GM19467 (cell line): ENCODE results near the gene YLPM1.

Experiments used
- ATAC-seq: cut with Tn5 transposase; IDR thresholded peaks from one replicate; pipeline ENCODE4 v1.9.1; 2021; ENCODE audit warnings: mild to moderate bottlenecking, moderate library complexity; ENCODE audit not compliant: unreplicated experiment

The YLPM1 gene

DNA sequence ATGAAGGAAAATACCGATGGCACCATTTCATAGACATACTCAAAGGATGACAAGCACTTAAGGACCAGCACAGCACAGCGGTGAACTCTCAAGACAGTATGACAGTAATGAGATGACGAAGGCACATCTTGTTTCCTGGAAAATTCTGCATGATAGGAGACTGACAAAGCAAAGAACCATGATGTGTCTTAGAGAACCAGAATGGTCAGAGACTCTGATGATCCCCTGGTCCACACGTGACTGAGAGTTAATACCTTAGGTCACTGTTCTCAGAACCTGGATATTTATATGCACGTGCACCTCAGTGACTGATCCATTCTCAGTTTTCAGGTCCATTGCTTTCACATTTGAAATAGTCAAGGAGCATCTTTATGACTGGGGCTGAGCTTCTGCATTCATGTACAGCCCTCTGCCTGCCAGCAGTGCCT, 77.5 kb downstream of the YLPM1 start:
- ATAC-seq = peak; percentile 51

DNA sequence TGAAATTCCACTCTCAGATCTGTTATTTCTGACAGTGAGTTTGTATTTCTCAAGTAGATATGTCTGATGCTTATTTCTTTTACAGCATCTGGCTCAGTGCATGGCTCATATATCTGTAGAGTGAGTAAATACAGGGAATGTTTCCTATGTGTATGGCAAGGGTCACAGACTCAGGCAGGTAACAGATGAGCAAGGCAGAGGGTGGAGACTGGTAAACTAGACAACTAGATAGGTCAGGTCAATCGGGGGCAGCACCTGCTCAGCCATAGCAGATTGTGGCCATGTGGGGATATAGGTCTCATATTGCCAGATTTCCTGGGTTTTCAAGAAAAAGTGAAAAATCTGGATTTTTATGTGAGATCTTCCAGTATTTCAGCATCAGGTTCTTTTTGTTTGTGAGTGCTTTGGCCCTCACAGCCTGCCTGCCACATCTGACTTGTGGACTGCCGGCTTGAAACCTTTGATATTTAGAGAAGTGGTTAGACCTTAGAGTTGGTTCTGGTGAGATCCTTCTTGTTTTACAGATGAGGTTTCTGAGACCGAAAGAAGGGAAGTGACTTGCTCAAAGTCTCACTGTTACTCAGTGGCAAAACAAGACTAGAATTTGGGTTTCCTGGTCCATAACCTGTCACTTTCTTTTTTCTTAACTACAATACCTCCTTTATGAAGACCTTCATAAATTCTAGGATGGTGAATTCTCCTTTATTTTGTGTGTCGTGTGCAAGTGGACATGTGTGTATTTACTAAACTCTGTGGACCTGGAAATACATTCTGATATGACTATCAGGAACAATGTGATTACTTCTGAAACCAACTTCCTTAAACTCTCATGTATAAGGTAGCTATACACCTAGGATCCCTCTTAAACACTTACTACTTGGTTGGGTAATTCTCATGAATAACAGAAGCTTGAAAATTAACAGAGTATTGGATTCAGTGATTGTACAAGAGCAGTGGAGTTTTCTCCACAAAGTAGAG, 78.4 kb downstream of the YLPM1 start:
- no peak for ATAC-seq

DNA sequence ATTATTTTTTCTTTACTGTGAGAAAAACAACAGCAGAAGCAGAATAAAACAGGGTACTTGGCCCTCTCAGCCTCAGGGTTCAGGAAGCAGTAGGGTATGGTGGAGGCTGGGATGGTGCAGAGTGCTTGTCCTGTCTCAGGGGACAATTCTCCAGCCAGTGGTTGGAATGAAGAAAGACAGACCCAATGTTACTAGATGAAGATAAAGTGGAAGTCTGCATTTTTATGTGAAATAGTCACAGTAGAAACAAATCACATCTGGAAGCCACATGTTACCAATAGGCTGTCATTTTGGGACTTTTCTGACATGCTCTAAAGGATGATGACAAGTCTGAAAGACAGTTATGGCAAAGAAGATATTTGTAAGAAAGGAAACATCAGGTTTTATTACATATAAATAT, 80.5 kb downstream of the YLPM1 start:
- ATAC-seq = no peak

DNA sequence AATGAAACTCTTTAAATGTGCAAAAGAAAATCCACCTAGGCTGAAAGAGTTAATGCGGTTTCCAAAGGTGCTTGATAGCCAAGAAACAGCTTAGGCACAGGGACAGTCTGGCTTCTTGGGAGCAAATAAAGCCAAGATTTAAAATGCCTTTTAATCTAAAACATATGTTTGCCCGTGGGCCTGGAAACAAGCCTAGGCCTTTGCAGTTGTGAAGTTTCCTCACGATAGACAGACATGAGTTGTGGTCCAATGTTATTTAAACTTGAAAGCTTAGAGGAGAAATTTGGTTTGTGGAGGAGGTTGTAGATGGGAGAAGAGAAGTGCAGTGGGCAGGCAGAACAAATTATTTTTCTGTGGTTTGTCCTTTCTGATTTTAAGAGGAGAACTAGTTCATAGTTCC, 83.1 kb downstream of the YLPM1 start:
- no peak for ATAC-seq

DNA sequence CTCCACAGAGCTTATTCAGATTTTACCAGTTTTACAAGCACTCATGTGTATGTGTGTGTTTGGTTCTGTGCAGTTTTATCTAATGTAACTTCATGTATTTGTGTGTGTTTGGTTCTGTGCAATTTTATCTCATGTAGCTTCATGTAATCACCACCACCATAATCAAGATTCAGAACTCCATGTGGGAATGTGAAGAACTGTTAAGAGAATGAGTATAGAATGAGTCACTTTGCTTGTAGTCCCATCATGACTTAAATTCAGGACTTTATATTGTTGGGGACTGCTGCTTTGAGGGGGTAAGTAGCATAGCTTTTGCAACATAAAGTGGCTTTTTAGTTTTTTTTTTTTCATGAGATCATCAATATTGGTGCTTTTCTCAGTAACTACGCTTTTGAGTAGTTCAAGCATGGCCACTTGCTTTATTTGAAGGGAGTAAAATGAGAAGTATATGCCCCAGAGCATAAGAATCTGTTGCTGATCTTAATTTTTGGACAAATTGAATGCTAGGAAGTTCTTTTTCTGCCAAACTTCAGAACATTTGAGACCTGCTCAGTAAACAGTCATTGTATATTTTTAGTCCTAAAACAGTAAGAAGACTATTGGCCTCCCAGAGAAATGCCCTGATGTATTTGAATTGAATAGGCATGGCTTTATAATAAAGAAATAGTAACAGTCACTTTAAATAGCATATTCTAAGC, 84.0 kb downstream of the YLPM1 start:
- no peak for ATAC-seq

DNA sequence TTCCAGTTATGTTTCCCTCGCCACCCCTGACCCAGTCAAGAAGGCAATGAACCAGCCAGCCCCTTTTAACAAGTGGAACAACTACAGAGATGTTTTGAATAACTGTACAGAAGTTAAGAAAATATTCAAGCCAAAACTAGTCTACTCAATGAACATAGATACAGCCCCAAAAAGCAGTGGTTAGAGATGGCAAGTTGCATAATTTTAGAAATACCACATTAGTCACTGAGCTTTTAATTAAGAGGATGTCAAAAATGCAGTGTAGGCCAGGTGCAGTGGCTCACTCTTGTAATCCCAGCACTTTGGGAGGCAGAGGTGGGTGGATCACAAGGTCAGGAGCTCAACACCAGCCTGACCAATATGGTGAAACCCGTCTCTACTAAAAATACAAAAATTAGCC, 85.7 kb downstream of the YLPM1 start:
- ATAC-seq = no peak

DNA sequence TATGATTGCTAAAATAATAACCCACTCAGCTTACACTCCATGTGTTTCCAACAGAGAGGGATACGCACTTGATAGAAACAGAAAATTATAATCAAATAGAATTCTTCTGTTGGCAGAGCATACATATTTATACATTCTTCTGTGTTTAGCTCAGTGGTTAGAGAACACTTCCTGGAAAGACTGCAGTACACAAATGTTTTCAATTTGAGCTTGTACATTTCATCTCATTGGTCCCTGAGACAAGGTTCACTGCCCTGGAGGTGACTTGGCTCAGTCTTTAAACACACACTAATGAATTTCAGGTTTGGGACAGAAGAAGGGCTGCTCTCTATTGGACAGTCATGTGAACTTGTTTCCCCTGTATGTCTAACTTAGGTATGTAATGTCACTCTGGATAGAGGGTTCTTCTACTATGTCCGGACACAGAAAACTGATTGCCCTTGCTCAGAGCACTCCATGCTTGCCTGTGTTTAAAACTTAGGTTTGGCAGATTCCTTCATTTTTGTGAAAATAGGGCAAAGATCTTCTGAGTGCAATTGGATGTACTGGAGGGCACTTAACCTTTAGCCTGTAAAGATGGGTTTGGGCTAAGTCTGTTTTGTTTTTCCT, 89.9 kb downstream of the YLPM1 start:
- no peak for ATAC-seq

DNA sequence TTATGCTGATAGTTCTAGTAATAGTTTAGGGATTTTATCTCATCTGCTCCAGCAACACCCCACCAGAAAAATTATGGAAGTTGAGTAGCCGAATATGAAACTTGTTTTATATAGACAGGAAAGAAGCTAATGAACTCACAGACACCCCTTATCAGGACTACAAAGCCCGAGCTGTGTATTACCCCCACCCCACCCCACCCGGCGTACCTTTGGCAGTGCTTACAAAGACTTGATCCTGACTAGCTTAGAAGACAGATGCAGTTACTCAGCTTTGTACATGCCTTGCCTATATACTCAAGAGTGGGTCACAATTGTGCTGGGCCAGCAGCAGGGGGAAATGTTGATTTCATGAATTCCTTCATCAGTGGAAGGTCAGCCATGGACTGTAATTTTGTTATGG, 90.5 kb downstream of the YLPM1 start:
- no peak for ATAC-seq

DNA sequence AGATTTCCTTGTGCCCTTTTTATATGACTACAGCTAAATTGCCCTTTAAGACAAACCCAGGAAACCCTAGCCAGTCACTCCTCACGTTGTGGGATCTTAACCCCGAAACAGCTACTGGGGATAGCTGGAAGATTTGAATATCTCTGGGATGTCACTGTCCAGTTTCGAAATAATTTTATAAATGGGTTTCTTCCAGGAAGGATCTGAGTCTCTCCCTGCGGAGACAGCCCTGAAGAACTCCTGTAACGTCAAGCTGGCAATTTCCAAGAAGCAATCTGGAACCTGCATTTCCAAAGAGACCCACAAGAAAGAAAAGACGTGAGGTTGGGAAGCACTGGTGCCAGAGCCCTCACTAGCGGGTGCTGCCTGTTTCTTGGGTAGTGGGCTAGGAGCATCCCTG, 91.9 kb downstream of the YLPM1 start:
- ATAC-seq = no peak

DNA sequence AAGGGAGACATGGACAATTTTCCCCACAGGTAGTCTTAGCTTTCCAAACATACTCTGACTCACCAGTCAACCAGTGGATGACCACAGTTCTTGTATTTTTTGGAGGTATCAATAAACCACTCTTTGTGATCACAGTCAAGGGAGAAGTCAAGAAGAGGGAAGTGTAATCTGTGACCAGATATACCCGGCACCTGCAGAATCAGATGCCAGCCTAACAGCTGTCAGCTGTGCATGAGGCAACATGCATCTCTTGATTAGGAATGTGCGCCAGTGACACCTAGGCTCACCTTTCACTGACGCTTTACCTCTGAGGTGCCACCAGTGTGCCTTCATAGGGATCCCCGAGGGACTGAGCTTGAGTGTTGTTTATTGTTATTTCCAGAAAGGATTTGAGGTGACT, 92.8 kb downstream of the YLPM1 start:
- ATAC-seq = no peak

DNA sequence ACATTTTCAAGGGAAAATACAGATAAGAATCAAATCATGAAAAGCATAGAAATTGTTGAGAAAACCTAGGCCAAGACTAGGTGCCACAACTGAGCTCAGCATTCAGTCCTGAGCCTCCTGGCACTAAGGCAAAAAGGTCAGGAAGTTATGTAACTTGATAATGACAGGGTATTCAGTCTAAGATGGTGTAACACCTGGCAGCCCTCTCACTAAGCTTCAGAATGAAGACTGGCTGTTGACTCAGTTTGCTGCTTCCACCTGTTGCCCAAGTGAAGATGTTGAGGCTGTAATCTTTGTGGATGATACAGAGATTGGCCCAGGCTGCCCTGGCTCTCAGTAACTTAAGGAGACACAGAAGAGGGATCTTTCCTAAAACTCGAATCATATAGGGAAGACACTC, 93.2 kb downstream of the YLPM1 start:
- ATAC-seq = no peak

DNA sequence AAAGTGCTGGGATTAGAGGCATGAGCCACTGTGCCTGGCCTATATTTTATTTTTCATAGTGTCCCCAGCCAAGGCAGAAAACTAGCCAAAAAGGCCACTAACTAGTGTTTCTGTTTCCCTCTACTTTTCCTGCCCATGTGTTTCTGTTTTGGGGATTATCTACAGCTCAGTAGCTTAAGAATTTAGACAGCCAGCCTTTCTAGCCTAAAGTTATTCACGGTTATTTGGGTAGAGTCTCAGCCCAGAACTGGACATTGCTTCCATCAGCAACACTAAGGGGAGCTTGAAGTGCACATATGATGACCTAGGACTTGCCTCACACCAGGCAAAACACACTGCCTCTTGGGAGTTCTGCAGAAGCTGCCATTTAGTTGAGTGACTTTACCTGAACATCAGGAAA, 94.9 kb downstream of the YLPM1 start:
- no peak for ATAC-seq

DNA sequence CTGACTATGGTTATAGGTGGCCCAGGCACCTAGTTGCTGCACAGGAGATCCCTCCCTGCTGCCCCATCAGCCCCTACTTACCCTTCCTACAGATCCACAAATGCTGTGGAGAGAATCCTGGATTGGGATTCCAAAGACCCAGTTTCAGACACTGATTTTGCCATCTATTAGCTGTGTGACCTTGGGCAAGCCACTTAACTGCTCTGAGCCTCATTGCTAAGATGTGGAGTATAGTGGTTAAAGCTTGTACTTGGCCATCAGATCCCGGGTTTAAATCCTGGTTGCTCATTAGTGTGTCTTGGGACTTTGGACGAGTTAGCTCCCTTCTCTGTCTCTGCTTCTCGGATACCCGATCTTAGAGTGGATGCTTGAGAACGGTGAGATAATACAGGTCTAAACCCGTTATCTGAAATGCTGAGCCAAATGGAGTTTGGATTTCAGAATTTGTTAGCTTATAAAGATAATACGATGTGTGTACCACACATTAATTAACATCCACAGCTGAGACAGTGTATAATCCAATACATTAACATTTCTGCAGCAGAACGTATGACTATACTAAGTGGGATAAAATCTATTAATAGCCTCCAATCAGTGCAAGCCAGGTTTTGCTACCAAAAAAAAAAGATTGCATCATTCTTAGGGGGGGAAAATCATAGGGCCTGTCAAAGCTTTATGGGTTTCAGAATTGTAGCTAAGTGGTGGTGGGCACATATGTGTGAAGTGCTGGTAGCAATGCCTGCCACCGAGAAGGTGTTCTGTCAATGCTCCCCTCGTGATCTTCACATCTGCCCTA, 96.8 kb downstream of the YLPM1 start:
- no peak for ATAC-seq

DNA sequence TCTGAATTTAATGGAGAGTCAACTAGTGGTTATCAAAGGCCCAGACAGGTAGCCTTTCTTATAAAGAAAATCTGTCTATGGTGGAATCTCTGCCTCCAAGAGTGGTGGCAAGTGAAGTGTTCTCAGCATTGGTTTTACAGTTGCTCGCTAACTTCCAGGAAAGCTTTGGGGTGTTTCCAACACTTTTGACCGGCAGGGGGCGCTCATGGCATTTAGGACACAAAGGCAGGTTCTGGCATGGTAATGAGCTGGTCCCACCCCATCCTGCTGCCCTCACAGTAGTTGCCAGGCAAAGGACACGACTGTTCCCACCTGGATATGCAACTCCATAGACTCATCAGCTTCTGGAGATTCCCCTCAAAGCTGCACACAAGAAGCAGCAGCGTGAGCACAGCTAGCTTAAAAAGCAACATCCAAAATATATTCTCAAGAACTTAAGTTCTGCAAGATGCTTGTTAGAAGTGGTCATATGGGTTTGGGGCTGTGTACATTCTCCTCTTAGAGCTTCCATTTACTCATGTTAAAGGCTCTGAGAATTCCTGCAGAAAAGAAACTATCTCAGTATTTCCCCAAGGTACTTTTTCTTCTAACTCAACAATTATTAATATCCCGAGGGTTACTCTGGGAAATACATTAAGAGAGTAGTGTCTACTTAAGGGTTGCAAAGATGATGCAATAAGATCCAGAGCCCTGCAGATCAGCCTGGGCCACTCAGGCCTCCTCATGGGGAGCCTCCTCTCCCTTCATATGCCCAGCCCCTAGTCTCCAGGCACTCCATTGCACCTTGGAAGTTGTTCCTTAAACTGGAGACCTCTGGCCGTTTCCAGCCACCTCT, 98.0 kb downstream of the YLPM1 start:
- no peak for ATAC-seq

DNA sequence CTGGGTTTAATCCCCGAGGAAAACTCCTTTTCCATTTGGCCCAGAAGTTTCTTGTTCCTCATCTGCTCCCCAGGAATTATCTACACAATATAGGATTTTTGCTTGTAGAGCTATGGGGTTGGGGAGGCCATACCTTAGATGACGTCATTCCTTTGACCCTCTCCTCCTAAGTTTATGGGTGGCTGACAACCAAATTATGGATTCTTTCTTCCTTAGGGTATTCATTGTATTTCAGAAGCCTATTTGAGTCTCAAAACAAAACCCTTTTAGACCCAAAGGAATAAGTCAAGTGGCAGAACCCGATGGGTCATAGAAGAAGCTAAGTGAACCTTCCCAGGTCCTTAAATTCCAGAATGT, 98.6 kb downstream of the YLPM1 start:
- no peak for ATAC-seq

DNA sequence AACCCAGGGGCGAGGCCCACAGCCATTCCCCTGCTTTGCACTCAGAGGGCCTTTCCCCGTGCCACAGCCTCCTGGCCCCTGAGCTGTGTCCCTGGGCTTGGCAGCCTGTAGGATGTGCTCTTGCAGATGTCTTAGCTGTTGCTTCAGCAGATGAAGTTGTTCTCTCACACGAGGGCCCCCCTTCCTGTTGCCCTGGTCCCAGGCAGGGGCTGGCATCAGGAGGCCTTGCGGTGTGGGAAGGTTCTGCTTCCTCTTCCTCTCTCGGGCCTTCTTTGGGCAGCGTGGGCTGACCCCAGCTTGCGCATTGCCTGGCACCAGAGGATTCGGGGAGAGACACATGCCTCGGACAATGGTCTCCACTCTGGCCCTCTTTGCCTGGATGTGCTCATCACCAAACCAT, 100.2 kb downstream of the YLPM1 start:
- ATAC-seq = no peak

DNA sequence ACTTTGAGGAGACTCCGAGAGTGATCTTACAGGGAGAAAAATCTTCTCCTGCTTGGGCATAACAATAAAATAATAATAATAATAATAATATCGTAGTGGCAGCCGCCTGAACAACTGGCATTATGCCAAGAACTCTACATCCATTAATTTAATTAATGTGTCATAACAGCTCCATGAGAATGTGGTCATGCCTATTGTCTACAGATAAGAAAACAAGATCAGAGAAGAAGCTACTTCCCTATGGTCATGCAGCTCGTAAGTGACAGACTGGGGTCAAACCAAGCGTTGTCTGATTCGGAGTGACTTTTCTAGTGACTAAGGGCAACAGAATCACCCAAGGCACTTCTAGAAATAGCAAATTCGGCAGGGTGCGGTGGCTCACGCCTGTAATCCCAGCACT, 101.1 kb downstream of the YLPM1 start:
- ATAC-seq = no peak

DNA sequence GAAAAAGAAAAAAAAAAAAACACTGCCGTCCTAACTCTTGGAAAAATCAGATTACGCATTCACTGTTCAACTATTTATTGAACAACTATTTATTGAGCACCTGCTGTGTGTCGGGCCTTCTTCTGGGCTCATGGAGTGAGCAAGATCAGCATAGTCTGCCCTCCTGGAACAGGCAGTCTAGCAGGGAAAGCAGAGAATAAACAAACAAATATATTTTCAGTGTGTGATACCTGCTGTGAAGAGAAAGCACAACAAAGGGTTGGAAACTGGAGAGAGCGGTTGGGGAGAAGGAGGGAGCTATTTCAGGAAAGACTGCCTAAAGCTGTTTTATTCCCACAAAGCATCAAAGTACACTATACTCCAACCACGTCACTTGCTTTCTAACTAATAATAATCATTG, 102.0 kb downstream of the YLPM1 start:
- ATAC-seq = no peak

DNA sequence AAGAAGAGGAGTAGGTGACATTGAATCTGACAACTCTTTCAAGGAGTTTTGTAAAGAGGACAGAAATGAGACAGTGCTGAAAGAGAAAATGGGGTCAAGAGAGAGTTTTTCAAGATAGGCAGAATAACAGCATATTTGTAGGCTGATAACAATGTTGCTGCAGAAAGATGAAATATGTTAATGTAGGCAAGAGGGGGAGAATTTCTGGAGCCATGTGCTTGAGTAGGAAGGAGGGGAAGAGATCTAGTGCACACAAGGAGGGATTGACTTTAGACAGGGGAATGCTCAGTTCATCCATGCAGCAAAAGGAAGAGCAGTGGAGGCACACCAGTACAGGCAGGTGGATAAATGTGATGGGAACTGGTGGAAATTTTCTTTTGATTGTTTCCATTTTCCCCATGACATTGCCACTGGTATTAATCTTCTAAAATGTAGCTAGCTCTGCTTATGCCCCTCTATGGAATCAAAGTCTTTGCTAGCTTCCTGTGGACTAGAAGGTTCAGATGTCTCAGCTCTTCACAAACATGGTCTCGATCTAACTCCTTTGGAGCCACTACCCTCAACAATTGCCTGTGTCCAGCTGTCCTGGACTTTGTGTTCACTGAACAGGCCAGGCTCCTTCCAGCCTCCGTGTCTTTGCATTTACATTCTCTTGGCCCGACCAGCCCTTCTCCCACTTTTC, 103.7 kb downstream of the YLPM1 start:
- no peak for ATAC-seq

DNA sequence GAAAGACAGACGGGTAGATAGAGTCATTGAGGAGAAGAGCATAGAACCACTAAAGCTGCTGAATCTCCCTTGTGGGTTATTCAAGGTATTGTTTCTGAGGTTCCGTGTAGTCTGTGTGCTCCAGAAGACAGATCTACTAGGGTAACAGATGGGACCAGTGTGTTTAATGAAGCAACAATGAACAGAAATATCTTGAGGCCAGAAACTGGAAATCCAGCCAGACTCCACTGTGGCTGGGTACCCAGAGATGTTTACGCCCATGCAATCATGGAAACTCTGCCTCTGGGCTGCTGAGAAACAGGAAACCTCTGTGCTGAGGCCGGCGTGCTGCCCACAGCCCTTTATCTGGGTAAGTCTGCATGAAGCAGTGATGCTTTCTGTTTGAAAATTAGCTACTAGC, 104.6 kb downstream of the YLPM1 start:
- no peak for ATAC-seq
